Colonic mucosa (tissue), 4 donors: Measurements from ENCODE around the gene SLC1A1. TPM values are rescaled to one million over a fixed set of nuclear protein-coding genes. Genes with fewer than 3 reads are reported as not detected.
"Not testable (repeated sequence)": the region's sequence is repeated elsewhere in the genome, so short reads cannot be mapped to it uniquely, and the experiment has no call there.

Experiments used
- DNase-seq: peaks from one replicate; pipeline ENCODE4 v3.0.0-alpha.2; 2020
- H3K27ac ChIP-seq: fragments of 200-600 bp; one replicate; pipeline ENCODE4 v1.8.0; 2021
- H3K27me3 ChIP-seq: fragments of 200-600 bp; one replicate; pipeline ENCODE4 v1.8.0; 2021
- H3K36me3 ChIP-seq: fragments of 200-600 bp; one replicate; pipeline ENCODE4 v1.8.0; 2021
- H3K4me1 ChIP-seq: fragments of 200-600 bp; one replicate; pipeline ENCODE4 v1.8.0; 2021; ENCODE audit warnings: mild to moderate bottlenecking
- H3K4me3 ChIP-seq: fragments of 200-600 bp; one replicate; pipeline ENCODE4 v1.8.0; 2021
- H3K9ac ChIP-seq, 2 donors: one replicate each; pipeline ENCODE4 v1.7.0; 2013; ENCODE audit warnings: control low read depth in 2 of 2, low read depth in 2 of 2, low read length in 2 of 2
- H3K9me3 ChIP-seq: fragments of 200-600 bp; one replicate; pipeline ENCODE4 v1.8.0; 2021
- CTCF ChIP-seq: fragments of 200-600 bp; IDR thresholded peaks from one replicate; pipeline ENCODE4 v1.8.0; 2022; ENCODE audit warnings: antibody characterized with exemption, mild to moderate bottlenecking
- intact Hi-C: fragments of 100-400 bp; cut with DNase I; formaldehyde crosslinking; loops from one replicate; pipeline ENCODE4 v1.14.1; 2022
- total RNA-seq, 2 donors: library from RNA; stranded (reverse); fragmentation: NEBNext Ultra II Directional in 1 of 2; extraction: Animal tissue kit (Norgen Biotek cat#: 25700) in 1 of 2; gene quantifications; one replicate each; pipeline ENCODE4 v1.2.1, GENCODE V29; 2021
- donor health status: healthy.
- donor health status: DM: no; HTN: no; CAD: no.
- donor health status: DM: no; HTN: no; CAD: no.

Gene SLC1A1
- total RNA-seq, 2 donors from 2014 or later: 9.1 to 25.0 TPM

DNA sequence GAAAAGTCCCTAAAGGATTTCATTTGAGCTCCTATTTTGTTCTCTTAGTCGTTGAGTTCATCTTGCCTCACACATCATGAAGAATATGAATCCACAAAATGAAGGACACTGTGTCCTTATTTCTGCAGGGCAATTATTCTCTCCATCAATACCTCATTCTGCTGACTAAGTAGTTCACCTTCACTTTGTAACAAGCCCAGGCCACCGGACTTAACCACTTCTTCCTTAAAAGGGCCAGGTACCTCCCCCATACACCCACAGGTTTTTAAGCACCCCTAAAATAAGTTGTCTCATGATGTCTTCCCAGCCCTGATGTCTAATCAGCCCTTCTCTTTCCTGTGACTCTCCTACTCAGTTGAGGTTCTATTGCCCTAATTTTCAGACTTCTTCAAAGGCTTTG lies 104.7 kb downstream of the SLC1A1 start:
- Histone ChIP-seq H3K36me3 (no peaks in the 10 kb centered on the region), H3K4me1 (no peaks in the 10 kb centered on the region), H3K9ac (no peak overlapping the region), H3K9me3 (no peaks in the 10 kb centered on the region), H3K4me3 (no peak overlapping the region), H3K27me3 (no peaks in the 10 kb centered on the region), H3K27ac (no peak overlapping the region)
- TF ChIP-seq CTCF: no peak
- DNase-seq: no peak
- intact Hi-C loops: loop anchor here (5.0 kb wide), 1 partner anchor 48 kb away; no protein-coding TSS in a partner anchor

DNA sequence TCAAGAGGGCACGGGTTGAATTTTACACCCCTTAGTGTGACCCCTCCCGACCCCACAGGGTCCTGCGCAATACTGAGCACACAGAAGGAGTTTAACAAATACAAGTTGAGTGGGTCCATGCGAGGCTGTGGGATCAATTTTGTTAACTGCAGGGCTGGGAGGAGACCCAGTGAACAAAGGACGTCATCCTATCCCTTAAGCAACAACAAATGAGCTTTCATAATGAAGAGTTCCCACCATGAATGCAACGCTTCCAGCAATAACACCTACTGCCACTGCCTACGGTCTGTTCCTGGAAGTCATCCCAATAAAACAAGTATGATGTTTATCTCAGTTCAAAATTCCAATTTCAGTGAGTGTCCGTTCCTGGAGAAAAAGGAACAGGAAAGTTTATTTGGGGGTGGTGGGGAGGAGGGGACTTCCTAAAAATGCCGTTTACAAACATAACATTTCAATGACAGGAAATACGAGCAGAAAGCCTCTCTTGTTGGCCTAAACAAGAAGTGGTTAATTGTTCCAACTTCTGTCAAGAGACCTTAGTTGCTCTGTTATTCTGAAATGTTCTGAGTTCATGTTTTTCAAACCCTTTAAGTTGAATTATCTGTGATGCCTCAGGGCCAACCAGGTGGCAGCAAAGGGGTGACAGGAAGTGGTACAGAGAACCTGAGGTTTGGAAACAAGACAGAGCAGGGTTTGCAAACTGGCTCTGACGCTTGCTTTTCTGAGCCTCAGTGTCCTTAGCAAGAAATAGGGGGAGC lies 106.1 kb downstream of the SLC1A1 start:
- intact Hi-C loops: loop anchor here (5.0 kb wide), 1 partner anchor 49 kb away; no protein-coding TSS in a partner anchor
- DNase-seq: no peak
- H3K9me3 ChIP-seq: no peaks in the 10 kb centered on the region
- H3K36me3 ChIP-seq: no peaks in the 10 kb centered on the region
- H3K4me1 ChIP-seq: no peaks in the 10 kb centered on the region
- H3K27me3 ChIP-seq: no peaks in the 10 kb centered on the region
- no peak overlapping the region for H3K4me3 ChIP-seq
- H3K9ac ChIP-seq: no peak overlapping the region
- no peak for TF ChIP-seq CTCF
- no peak overlapping the region for H3K27ac ChIP-seq

- Histone ChIP-seq H3K4me1 (no peaks in the 10 kb centered on the region), H3K4me3 (no peak overlapping the region), H3K9ac (no peak overlapping the region), H3K9me3 (no peaks in the 10 kb centered on the region), H3K27ac (no peak overlapping the region), H3K36me3 (no peaks in the 10 kb centered on the region), H3K27me3 (no peaks in the 10 kb centered on the region)
- intact Hi-C loops: no loop called here
- no peak for DNase-seq
- TF ChIP-seq CTCF: no peak
Observed at GRCh38 chr9:4600368-4600767, 110.1 kb downstream of the SLC1A1 start.

DNA sequence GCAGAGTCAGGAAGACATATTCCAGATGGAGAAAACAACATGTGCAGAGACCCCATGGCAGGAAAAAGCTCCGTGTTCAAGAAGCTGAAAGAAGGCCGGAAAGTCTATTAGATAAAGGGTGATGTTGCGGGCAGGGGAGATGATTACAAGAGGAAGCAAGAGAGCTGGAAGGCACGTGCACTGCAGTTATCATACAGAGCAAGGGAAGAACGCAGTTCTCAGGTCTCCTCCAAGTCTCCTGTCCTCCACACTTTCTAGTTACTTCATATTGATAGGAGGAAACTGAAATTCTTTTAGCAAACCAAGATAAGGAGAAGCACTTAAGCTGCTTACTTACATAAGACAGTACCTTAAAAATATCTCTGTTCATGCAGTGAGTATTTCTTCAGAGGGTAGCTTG lies 113.6 kb downstream of the SLC1A1 start:
- Histone ChIP-seq H3K9me3 (no peaks in the 10 kb centered on the region), H3K36me3 (no peaks in the 10 kb centered on the region), H3K9ac (no peak overlapping the region), H3K4me3 (no peak overlapping the region), H3K27me3 (no peaks in the 10 kb centered on the region), H3K27ac (no peak overlapping the region), H3K4me1 (no peaks in the 10 kb centered on the region)
- DNase-seq: no peak
- no peak for TF ChIP-seq CTCF
- intact Hi-C loops: no loop called here

- TF ChIP-seq CTCF: peak; percentile 58
- Histone ChIP-seq H3K9ac (no peak overlapping the region), H3K4me3 (no peak overlapping the region), H3K36me3 (no peaks in the 10 kb centered on the region), H3K27ac (no peak overlapping the region), H3K4me1 (no peaks in the 10 kb centered on the region), H3K9me3 (no peaks in the 10 kb centered on the region), H3K27me3 (no peaks in the 10 kb centered on the region)
- intact Hi-C loops: no loop called here
- peak; percentile 84 for DNase-seq
Observed at GRCh38 chr9:4604678-4605095, 114.4 kb downstream of the SLC1A1 start.

DNA sequence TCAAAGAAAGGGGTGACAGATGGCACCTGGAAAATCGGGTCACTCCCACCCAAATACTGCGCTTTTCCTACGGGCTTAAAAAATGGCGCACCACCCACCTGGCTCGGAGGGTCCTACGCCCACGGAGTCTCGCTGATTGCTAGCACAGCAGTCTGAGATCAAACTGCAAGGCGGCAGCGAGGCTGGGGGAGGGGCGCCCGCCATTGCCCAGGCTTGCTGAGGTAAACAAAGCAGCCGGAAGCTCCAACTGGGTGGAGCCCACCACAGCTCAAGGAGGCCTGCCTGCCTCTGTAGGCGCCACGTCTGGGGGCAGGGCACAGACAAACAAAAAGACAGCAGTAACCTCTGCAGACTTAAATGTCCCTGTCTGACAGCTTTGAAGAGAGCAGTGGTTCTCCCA lies 115.8 kb downstream of the SLC1A1 start:
- H3K9ac ChIP-seq, H3K27ac ChIP-seq: not testable (repeated sequence)

More for the DNA sequence above, 115.8 kb downstream of the SLC1A1 start:
- H3K9me3 ChIP-seq, H3K4me1 ChIP-seq, DNase-seq, intact Hi-C loops, H3K27me3 ChIP-seq, H3K36me3 ChIP-seq, H3K4me3 ChIP-seq: not testable (repeated sequence)
